ENCODE results near the gene RGS4.

The RGS4 gene

DNA sequence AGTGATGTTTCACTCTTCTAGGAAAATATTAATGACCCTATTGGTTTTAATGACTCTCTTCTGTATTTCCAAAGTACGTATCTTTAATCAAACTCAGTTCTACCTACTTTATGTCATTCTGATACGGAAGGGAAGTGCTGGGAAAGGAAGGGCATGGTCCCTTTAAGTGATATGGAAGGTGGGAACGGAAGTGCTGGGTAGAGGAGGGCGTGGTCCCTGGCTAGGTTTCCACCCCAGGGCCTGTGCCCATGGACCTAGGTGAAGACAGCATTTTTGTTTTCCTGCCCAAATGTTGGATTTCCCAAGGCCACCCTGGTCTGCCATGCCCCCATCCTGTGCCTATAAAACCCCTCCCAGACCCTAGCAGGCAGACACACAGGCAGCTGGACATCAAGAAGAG lies 24.0 kb downstream of the RGS4 start:
- H3K9me3 ChIP-seq: no peaks in the 10 kb centered on the region
- H3K36me3 ChIP-seq: no peaks in the 10 kb centered on the region
- no peak overlapping the region for H3K4me3 ChIP-seq
- intact Hi-C loops (cut with DNase I; ENCODE audit: low total_unique reads): no loop called here
- H3K4me1 ChIP-seq: peaks cover 0 to 6% (median 0%) of the 10 kb centered on the region in 4 donors
- H3K27ac ChIP-seq: no peak overlapping the region
- DNase-seq: no peak
- TF ChIP-seq, protein P1, sequence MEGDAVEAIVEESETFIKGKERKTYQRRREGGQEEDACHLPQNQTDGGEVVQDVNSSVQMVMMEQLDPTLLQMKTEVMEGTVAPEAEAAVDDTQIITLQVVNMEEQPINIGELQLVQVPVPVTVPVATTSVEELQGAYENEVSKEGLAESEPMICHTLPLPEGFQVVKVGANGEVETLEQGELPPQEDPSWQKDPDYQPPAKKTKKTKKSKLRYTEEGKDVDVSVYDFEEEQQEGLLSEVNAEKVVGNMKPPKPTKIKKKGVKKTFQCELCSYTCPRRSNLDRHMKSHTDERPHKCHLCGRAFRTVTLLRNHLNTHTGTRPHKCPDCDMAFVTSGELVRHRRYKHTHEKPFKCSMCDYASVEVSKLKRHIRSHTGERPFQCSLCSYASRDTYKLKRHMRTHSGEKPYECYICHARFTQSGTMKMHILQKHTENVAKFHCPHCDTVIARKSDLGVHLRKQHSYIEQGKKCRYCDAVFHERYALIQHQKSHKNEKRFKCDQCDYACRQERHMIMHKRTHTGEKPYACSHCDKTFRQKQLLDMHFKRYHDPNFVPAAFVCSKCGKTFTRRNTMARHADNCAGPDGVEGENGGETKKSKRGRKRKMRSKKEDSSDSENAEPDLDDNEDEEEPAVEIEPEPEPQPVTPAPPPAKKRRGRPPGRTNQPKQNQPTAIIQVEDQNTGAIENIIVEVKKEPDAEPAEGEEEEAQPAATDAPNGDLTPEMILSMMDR (IDR thresholded peaks at IDR 0.05): no peak
- H3K27me3 ChIP-seq: no peaks in the 10 kb centered on the region

DNA sequence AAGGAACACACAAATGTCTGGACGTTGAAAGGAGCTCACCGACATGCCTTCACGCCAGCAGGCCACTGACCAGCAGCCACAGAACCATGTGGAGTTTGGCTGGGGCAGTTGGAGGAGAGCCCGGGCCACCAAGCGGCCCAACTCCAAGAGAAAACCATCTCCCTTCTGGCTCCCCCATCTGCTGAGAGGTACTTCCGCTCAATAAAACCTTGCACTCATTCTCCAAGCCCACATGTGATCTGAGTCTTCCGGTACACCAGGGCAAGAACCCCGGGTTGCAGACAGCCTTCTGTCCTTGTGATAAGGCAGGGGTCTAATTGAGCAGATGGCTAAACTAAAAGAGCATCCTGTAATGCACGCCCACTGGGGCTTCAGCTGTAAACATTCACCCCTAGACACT lies 24.4 kb downstream of the RGS4 start:
- Histone ChIP-seq H3K9me3 (no peaks in the 10 kb centered on the region), H3K36me3 (no peaks in the 10 kb centered on the region), H3K4me1 (peaks cover 0 to 6% (median 0%) of the 10 kb centered on the region in 4 donors), H3K4me3 (no peak overlapping the region), H3K27me3 (no peaks in the 10 kb centered on the region), H3K27ac (no peak overlapping the region)
- intact Hi-C loops (cut with DNase I; ENCODE audit: low total_unique reads): no loop called here
- no peak for DNase-seq
- TF ChIP-seq, protein P1 (IDR thresholded peaks at IDR 0.05): no peak

DNA sequence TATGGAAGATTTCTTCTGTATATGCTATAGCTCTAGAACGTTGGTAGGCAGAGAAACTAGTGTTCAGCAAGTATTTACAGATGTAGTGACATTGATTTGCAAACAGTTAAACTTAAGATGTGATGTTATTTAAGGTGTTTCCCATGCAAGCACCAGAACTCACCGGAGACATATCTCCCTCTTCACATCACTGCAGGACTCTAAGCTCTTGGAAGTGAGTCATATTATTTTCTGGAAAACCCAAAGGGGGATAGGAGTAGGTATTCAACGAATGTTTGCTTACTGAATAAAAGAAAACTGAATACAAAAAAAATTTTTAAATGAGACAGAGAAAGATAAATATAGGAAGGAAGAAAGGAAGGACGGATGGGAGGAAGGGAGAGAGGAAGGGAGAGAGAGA lies 25.0 kb downstream of the RGS4 start:
- Histone ChIP-seq H3K27me3 (no peaks in the 10 kb centered on the region), H3K9me3 (no peaks in the 10 kb centered on the region), H3K27ac (no peak overlapping the region), H3K4me1 (peaks cover 0 to 6% (median 0%) of the 10 kb centered on the region in 4 donors), H3K36me3 (no peaks in the 10 kb centered on the region), H3K4me3 (no peak overlapping the region)
- no peak for DNase-seq
- TF ChIP-seq, protein P1 (IDR thresholded peaks at IDR 0.05): no peak
- intact Hi-C loops (cut with DNase I; ENCODE audit: low total_unique reads): no loop called here

DNA sequence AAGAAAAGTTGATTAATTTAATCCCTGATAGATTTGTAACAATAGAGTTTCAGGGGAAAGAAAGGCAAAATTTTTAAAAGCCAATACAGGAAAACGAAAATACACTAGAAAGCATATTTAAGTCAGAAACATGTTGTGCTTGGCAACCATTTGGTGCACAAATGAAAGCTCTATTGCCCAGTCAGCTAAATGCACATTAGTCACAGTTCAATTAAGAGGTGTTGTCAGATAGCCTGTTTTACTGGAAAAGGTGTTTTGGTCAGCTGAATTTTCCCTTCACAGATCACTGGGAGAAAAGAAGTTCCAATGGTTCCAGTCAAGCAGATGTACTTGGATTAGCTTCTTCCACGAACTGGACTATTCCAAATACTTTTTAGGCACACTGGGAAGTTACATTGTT lies 25.4 kb downstream of the RGS4 start:
- H3K9me3 ChIP-seq: no peaks in the 10 kb centered on the region
- no peak overlapping the region for H3K27ac ChIP-seq
- no peaks in the 10 kb centered on the region for H3K36me3 ChIP-seq
- peaks cover 0 to 6% (median 0%) of the 10 kb centered on the region in 4 donors for H3K4me1 ChIP-seq
- H3K27me3 ChIP-seq: no peaks in the 10 kb centered on the region
- no peak for DNase-seq
- TF ChIP-seq, protein P1 (IDR thresholded peaks at IDR 0.05): no peak
- intact Hi-C loops (cut with DNase I; ENCODE audit: low total_unique reads): no loop called here
- H3K4me3 ChIP-seq: no peak overlapping the region

DNA sequence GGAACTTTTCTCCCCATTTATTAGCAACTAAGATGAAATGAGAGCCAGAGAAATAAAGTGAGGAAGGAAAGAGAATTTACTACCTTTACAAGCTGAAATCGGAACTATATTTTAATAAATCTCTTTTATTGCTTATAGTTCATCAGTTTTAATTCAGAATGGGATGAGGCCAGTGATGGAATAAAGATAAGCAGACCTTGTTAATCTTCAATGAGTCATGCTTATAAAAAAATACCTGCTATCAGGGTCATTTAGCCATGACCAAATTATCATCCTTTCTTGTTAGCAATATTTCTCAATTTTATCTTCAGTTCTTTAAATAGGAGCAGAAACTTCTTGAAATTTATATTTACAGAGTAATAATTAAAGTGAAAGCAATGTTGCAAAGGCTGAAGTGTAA lies 26.1 kb downstream of the RGS4 start:
- intact Hi-C loops (cut with DNase I; ENCODE audit: low total_unique reads): no loop called here
- Histone ChIP-seq H3K27ac (no peak overlapping the region), H3K9me3 (no peaks in the 10 kb centered on the region), H3K27me3 (no peaks in the 10 kb centered on the region), H3K4me1 (peaks cover 0 to 6% (median 0%) of the 10 kb centered on the region in 4 donors), H3K36me3 (no peaks in the 10 kb centered on the region), H3K4me3 (no peak overlapping the region)
- DNase-seq: no peak
- TF ChIP-seq, protein P1 (IDR thresholded peaks at IDR 0.05): no peak

DNA sequence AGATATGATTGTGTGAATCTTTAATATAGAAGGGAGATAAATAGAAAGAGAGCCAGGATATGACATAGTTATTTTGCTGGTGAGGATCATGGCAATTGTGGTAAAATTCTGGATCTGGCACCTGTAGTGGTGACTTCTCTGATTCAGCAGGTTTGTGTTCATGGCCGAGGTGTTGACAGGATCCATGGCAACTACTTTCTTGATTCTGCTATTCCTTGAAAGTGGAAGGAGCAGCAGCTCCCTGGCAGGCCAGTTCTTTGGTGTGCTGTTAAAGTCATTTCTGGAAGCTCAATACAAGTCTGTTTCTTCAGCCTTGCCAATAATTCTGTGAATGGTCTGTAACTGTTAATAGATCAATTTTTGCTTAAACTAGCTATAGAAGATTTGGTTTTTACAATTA lies 33.4 kb downstream of the RGS4 start:
- no peak overlapping the region for H3K27ac ChIP-seq
- intact Hi-C loops (cut with DNase I; ENCODE audit: low total_unique reads): no loop called here
- H3K4me3 ChIP-seq: no peak overlapping the region
- H3K4me1 ChIP-seq: peaks cover 0 to 34% (median 9%) of the 10 kb centered on the region in 4 donors
- TF ChIP-seq, protein P1 (IDR thresholded peaks at IDR 0.05): no peak
- H3K27me3 ChIP-seq: no peaks in the 10 kb centered on the region
- no peaks in the 10 kb centered on the region for H3K36me3 ChIP-seq
- H3K9me3 ChIP-seq: no peaks in the 10 kb centered on the region
- DNase-seq: no peak

Data from tibial artery (tissue), 4 donors.